Stimulated activated CD4-positive, alpha-beta T cell treated with anti-CD3 and anti-CD28 coated beads, TNF-alpha, amount 100 ng/mL, for 1 hour (primary cell): ENCODE results near the gene IFI16.
"Not testable (repeated sequence)": the region's sequence is repeated elsewhere in the genome, so short reads cannot be mapped to it uniquely, and the experiment has no call there.

ENCODE experiments used
- DNase-seq, 3 donors: peaks; one replicate each; pipeline ENCODE4 v3.0.0-alpha.2; 2020; ENCODE audit warnings: low read depth in 3 of 3, low spot score in 1 of 3

IFI16 gene

DNA sequence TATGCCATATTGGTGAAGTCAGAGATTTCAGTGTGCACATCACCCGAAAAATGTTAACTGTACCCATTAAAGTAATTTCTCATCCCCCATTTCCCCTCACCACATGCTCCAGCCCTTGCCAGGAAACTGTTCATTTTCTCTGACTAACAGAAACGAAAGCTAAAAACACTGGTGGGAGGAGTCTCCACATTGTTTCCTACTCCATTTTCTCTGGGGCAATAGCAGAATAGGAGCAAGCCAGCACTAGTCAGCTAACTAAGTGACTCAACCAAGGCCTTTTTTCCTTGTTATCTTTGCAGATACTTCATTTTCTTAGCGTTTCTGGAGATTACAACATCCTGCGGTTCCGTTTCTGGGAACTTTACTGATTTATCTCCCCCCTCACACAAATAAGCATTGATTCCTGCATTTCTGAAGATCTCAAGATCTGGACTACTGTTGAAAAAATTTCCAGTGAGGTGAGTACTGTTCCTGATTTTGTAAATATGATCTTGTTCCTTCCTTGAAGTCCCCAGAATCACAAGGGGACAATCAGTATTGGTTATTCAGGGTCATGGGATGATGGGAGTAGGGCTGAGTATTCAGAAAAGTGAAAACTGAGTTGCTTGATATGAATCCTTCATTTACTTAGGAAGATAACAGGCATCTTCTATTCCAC lies at the start of gene IFI16:
Gene IFI16 (plus strand): TSS at position 204 of the 658 bp plus-strand sequence. CDS start 4,774 bp downstream, outside the sequence.
- peak in 2 of 3 donors; percentile 25 to 37 for DNase-seq

DNA sequence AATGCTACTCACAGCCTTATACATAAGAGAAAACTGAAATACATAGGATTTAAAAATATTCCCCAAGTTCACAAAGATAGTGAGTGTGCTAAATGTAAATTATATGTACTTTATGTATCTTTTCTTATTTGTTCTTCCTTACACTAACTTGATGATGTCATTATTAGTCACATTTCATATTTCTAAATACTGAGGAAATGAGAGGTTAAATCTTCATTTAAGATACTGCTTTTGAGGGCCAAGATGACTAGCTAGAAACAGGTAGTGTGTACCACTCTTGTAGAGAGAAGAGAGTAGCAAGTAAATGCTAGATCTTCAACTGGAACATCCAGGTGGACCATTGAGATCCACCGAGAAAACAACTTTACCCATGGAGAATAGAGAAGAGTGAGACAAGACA lies 48.5 kb upstream of the IFI16 start:
- DNase-seq, result no peak

DNA sequence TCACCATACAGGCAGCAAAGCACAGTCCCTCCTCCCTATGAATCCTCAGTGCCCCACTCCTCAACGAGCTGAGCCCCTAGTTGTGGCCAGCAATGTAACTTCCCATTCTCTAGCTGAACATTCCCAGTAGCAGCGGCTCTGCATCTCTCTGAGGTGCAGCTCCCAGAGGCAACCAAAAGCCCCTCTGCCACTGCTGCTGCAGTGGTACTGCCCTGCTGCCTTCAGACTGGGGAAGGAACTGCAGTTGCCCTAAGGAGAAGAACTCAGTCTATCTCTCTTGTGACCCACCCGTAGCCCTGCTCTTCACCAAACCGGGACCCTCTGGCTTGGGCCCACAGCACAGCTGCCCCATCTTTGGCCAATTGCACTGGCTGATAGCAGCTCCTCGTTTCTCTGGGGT lies 46.7 kb upstream of the IFI16 start:
- DNase-seq, result no peak

DNA sequence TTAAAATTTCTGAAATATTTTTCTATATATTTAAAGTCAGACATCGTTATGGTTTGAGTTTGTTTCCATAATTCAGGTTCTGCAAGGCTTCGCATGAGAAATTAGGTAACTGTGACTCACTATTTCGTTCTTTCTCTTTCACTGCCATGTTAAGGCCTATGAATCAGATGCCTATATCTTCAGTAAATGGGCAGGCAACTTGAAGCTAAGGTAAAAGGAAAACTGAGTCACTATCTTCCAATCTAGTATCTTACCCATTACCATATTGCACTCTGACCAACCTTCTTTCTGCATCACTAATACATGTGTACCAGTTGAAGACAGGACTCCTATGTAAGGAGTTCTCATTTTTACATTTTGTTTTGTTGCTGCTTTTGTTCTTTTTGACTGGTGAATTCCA lies 40.5 kb upstream of the IFI16 start:
- DNase-seq, result no peak

DNA sequence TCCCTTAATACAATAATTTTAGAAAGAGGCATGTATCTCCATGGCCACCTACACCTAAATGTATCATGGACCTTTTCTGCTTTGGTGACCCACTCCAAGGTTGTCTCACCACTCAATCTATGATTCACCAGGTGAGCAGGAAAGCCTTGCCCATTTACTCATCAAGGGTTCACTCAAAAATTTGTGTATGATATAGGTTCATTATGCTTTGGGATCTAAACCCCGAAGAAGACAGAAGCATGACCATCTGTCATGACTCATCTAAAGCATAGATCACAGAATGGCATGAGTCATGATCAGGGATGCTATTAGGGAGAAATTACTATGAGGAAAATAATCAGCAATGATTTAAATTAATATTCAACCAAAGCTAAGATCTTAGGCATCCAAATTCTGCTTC lies 39.9 kb upstream of the IFI16 start:
- no peak for DNase-seq

DNA sequence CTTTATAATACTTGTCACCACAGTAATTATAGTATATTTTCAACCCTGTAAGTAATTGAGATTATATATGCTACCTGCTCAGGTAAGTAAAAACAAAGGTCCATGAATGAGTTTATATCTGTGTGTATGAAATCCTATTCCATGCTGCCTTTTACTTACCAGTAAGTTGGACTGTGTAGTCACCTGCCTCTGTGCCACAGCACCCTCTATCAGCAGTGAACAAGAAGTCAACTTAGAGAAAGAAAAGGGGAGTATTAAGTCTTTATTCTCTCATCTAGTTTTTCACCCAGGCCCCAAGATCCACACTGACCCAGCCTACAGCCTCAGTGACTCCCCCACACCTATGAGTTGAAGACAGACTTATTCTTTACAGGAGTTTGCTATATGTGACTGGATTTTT lies 36.9 kb upstream of the IFI16 start:
- no peak for DNase-seq

DNA sequence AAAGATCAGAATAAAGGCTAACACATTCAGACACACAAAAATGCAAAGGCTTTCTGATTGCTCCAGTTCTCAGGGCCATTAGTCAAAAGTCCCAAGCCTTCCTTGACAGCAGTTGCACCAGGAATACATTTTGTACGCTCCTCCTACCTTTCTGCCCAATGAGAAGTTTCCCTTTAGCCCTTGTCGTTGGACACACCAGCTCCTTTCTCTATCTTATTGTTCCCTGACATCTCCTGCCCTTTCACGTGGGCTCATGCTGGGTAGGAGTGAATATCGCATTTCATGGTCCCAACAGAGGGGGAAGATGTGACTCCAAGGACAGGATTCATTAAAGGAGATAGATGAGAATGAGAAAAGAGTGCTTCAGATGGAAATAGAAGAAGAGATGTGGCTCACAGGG lies 33.5 kb upstream of the IFI16 start:
- DNase-seq, result no peak

DNA sequence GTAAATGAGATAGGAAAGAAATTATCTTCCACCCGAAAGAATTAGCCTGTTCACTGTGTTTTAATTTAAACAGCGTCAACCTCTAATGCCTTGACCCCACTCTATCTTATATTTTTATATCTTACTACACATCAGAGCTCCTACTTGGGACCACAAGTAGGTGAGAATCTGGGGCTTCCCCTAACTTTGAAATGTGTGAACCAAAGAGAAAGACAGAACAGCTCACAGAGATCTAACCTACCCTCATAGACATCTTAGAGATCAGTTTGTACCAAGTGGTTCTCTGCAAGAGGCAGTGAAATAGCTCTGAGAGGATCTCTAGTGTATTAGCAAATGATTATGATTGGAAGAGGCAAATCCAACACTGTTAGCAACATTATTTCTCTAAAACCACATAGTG lies 31.0 kb upstream of the IFI16 start:
- DNase-seq, result no peak

DNA sequence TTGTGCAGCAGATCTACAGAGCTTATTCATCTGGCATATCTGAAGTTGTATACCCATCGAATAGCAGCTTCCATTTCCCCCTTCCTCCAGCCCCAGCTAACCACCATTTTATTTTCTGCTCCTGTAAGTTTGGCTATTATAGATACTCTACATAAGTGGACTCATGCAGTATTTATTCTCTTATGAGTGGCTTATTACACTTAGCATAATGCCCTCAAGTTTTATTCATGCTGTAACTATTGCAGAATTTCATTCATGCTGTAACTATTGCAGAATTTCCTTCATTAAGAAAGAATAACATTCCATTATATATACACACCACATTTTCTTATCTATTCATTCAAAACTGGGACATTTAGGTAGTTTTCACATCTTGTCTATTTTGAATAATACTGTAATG lies 30.5 kb upstream of the IFI16 start:
- no peak for DNase-seq

DNA sequence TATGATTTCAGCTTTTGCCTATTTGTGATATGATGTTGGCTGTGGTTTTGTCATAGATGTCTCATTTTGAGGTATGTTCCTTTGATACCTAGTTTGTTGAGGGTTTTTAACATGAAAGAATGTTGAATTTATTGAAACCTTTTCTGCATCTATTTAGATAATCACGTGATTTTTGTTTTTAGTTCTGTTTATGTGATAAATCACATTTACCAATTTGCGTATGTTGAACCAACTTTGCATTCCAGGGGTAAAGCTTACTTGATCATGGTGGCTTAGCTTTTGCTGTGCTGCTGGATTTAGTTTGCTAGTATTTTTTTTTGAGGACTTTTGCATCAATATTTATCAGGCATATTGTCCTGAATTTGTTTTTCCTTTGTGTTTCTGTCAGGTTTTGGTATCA lies 26.5 kb upstream of the IFI16 start:
- no peak for DNase-seq

DNA sequence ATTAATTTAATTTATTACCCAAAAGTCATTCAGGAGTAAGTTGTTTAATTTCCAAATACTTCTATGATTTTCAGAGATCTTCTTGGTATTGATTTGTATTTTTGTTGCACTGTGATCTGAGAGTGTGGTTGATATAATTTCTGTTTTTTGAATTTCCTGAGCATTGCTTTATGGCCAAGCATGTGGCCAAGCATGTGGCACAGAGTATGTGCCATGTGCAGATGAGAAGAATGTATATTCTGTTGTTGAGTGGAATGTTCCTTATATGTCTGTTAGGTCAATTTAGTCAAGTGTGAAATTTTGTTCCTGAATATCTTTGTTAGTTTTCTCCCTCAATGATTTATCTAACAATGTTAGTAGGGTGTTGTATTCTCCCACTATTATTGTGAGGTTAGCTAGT lies 25.3 kb upstream of the IFI16 start:
- no peak for DNase-seq

DNA sequence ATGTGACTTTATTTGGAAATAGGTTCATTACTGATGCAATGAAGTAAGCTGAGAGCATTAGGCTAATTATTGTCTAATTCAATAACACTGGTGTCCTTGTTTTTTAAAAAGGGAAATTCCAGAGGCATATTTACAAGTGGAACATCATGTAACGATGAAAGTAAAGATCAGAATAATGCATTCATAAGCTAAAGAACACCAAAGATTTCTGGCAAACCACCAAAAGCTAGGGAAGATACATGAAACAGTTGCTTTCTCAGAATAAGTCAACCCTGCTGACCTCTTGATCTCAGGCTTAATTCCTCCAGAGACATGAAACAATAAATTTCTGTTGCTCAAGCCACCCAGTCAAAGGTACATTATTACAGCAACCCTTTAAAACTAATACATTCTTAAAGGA lies 20.3 kb upstream of the IFI16 start:
- no peak for DNase-seq

DNA sequence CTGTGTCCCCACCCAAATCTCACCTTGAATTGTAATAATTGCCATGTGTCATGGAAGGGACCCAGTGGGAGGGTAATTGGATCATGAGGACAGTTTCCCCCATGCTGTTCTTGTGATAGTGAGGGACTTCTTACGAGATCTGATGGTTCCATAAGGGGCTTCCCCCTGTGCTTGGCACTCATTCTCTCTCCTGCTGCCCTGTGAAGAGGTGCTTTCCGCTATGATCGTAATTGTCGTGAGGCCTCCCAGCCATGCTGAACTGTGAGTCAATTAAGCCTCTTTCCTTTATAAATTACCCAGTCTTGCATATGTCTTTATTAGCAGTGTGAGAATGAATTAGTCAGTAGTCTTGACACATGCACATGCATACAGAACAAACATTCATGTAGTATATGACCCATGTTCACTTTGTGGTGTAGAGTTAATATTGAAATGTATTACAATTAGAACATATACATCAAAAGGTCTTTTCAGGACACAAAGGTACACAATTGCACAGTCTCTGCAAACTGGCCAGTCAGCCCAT lies 16.9 kb upstream of the IFI16 start:
- DNase-seq, result no peak

DNA sequence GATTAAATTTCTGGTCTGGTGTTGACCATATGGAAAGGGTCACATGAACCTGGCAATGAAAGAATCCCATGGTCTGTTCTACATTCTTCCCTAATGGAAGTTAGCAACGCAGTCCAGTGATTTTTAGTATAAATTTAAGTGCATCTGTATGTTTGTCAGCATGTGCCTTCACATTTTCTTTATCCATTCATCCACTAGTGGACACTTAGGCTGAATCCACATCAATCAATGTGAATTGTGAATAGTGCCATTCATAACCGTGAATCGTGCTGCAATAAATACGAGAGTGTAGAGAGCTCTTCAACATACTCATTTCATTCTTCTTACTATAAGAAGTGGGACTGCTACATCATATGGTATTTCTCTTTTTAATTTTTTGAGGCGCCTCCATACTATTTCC lies 12.7 kb upstream of the IFI16 start:
- no peak for DNase-seq

DNA sequence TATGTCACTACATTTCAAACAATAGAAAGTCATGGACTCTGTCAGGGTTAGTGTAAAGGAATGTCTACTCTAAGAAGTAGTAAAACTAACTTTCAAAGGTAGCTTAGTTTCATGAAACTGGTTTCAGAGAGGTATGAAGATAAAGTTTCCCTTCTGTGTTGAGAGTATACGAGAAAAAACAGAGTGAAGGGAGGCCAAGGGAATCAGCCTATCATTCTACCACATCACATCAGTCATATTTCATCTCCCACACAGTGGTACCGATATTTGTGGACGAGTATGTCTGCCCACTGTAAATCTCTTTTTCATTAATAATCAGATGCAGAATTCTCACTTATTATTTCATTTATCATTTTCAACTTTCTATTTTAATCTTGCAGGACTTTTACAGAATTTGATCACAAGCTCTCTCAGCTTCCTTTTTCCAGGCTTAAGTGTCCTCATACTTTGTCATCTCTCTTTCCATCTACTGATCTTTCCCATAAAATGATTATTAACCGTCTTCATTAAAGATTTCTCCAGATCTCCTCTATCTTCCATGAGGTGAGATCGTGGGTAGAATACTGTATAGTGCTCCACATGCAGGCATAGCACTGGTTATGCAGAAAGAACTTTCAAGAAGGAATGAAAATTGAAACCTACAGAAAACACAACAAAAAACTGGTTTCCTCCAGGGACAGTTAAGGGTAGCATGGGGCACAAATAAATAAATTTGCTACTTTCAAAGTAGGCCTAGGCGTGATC lies 11.5 kb upstream of the IFI16 start:
- DNase-seq, result no peak

DNA sequence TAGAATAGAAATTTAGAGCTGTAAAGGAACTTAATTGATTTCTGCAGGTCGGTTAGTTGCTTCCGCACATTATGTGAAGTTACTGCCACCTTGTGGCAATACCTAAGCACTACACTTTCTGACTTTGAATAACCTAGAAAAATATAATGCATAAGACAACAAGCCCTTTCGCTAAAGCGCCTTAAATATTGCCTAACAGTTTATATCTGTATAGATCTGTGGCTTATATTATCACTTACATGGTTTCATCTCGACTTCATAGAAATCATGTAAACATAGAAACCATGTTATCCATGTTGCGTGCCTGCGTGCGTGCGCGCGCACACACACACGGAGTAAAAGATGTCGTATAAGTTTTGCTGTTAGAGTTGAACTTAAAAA lies 10.9 kb upstream of the IFI16 start:
- peak in 1 of 3 donors; percentile 16 for DNase-seq

DNA sequence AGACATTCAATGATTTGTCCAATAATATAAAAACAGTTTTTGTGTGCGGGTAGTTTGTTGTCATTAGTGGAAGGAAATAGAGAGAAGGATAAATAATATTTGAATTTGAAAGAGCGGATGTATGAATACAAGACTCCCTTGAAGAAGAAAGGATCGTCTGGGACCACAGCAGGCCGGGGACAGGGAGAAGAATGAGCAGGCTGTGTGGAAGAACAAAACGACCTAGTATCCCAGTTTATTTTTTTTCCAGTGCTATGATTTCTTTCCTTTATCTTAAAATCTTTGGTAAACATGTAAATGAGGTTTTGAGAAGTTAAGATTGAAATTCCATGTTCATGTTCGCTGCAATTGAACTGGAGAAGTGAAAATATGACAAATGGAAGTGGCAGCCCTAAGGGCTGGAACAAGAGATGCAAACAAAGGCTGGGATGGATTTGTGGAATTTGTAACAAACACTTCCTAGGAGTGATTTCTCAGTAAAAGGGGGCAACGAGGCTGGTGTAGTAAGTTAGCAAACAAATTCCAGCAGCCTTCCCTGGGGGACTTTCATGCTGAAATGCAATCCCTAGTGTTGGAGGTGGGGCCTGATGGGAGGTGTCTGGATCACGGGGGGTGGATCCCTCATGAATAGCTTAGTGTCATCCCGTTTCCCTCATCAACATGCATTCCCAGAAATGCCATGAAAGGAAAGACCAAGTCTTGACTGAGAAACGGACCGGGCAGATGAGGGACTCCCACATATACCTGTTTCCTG lies 10.2 kb upstream of the IFI16 start:
- DNase-seq, result no peak

DNA sequence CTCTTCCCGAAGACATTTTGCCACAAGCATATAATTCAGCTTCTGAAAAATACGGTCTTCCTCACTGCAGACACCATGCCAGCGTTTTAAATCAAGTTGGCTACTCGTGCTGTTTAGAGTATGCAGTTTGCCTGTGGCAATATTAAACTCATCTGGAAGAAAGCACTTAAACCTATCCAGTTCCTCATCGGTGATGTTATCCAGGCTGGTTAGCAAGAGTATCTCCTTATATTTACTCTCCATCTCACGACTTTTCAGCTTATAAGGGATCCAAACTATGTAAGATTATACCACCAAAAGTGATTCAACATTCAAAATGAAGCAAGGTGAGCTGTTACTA lies 9.7 kb upstream of the IFI16 start:
- DNase-seq, result no peak

DNA sequence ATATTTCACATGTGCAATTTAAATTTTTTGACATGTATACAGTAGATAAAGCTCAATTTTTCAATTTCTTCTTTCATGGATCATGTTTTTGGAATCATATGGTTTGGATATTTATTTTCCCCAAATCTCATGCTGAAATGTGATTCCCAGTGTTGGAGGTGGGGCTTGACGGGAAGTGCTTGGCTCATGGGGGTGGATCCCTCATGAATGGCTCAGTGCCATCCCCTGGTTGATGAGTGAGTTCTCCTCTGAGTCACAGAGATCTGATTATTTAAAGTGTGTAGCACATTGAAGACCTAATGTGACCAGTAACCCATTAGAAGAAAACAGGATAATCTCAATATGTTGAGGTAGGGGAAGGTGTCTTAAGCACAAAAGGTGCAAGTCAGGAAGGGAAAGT lies 9.1 kb upstream of the IFI16 start:
- DNase-seq, result no peak

DNA sequence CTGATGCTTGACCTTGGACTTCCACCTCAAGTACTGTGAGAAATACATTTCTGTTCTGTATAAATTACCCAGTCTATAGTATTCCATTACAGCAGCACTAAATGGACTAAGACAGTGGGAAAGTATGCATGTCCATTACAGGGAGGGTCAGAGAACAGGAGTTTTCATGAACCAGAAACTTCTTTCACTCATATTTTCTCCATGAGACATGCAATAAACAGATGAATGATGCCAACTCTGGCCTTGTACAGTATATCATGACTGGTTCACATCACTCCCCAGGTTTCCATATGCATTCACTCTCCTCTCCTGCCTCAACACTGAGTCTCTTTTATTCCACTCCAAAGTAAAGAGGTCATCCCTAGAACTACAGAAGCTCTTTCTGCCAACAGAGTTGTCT lies 4.5 kb upstream of the IFI16 start:
- DNase-seq, result no peak

DNA sequence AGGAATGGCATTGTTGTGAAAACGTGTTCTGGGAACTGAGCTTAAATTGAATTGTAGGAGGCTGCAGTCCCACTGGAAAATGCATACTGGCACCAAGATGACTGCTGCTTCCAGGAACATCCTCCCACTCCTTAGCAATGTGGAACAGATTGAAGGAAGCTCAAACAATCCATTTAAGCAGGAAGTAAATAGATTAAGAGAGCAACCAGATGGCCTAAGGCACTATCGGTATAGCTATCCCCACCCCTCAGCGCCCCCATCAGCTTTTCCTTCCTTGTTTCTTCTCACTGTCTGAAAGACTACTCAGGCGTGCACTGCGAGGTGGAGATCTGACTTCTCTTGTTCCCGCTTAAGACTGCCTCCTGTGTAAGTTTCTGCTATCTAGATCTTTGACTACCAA lies 4.0 kb upstream of the IFI16 start:
- no peak for DNase-seq

DNA sequence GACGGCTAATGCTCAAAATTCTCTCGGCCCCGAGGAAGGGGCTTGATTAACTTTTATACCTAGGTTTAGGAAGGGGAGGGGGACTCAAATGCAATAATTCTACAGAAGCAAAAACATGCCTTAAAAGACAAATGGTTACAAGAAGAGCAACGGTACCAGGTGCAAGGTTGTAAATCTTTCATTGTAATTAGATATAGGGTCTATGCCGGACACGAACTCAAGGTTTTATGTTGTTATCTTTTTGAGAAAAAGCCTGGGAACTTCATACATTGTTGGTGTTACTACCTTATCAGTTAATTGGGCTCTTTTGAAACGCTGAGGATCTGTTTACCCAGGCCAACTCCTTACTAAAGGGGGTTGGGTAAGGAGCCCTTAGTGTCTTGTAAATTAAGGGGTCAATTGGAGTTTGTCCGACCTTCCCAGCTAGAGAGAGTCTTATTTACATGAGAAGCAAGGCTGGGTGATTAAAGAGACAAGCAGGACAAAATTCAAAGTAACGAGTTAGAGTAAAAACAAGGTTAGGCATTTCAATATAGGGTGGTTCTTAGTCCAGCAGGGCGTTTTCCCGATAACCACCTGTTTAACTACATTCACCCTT lies 3.4 kb upstream of the IFI16 start:
- DNase-seq, result not testable (repeated sequence)
